Astrocyte (in vitro differentiated cells and primary cell): ENCODE measurements around the gene ZNF277. TPM values are rescaled to one million over a fixed set of nuclear protein-coding genes. Genes with fewer than 3 reads are reported as not detected.

Source experiments
- DNase-seq: peaks from one replicate; pipeline ENCODE4 v3.0.0-alpha.2; 2010; ENCODE audit warnings: low read depth
- FAIRE-seq: peaks from 2 replicates; lab custom pipeline; 2011; peaks lifted over from hg19 to GRCh38; lab: Jason Lieb, UNC
- H2AFZ ChIP-seq: 2 replicates; pipeline ENCODE4 v1.6.0; 2012; ENCODE audit warnings: low read depth, low read length, inconsistent platforms
- H3K27ac ChIP-seq: 2 replicates; pipeline ENCODE4 v1.5.1; 2011; ENCODE audit warnings: low read depth, low read length, inconsistent platforms
- H3K27me3 ChIP-seq: 2 replicates; pipeline ENCODE4 v1.6.0; 2011; ENCODE audit warnings: low read length, inconsistent platforms; ENCODE audit not compliant: insufficient read depth
- H3K36me3 ChIP-seq: 2 replicates; pipeline ENCODE4 v1.5.1; 2011; ENCODE audit warnings: low read length, inconsistent platforms; ENCODE audit not compliant: insufficient read depth
- H3K4me1 ChIP-seq: 2 replicates; pipeline ENCODE4 v1.5.1; 2011; ENCODE audit warnings: low read length, inconsistent platforms; ENCODE audit not compliant: insufficient read depth
- H3K4me2 ChIP-seq: 2 replicates; pipeline ENCODE4 v1.6.0; 2012; ENCODE audit warnings: low read length, inconsistent platforms
- H3K4me3 ChIP-seq: 2 replicates; pipeline ENCODE4 v1.5.1; 2011; ENCODE audit warnings: low read depth, mild to moderate bottlenecking, low read length, inconsistent platforms; ENCODE audit not compliant: insufficient read depth
- H3K79me2 ChIP-seq: 2 replicates; pipeline ENCODE4 v1.6.0; 2012; ENCODE audit warnings: mild to moderate bottlenecking, low read length, inconsistent platforms; ENCODE audit not compliant: insufficient read depth
- H3K9ac ChIP-seq: 2 replicates; pipeline ENCODE4 v1.6.0; 2012; ENCODE audit warnings: mild to moderate bottlenecking, low read length, inconsistent platforms
- H3K9me3 ChIP-seq: 2 replicates; pipeline ENCODE4 v1.5.1; 2012; ENCODE audit warnings: low read depth, mild to moderate bottlenecking, low read length, inconsistent platforms; ENCODE audit not compliant: insufficient read depth
- H4K20me1 ChIP-seq: 2 replicates; pipeline ENCODE4 v1.6.0; 2012; ENCODE audit warnings: low read length, inconsistent platforms; ENCODE audit not compliant: insufficient read depth
- H3K27ac Mint-ChIP-seq: one replicate; pipeline ENCODE4 v1.8.0; 2021; ENCODE audit warnings: mild to moderate bottlenecking, mixed read lengths; ENCODE audit not compliant: unreplicated experiment
- H3K27me3 Mint-ChIP-seq: one replicate; pipeline ENCODE4 v1.8.0; 2021; ENCODE audit warnings: low read depth, mixed read lengths; ENCODE audit not compliant: unreplicated experiment
- H3K36me3 Mint-ChIP-seq: one replicate; pipeline ENCODE4 v1.8.0; 2021; ENCODE audit warnings: low read depth, mixed read lengths; ENCODE audit not compliant: unreplicated experiment
- H3K4me1 Mint-ChIP-seq: one replicate; pipeline ENCODE4 v1.8.0; 2021; ENCODE audit warnings: low read depth, mixed read lengths; ENCODE audit not compliant: unreplicated experiment
- H3K4me3 Mint-ChIP-seq: one replicate; pipeline ENCODE4 v1.8.0; 2021; ENCODE audit warnings: mild to moderate bottlenecking, moderate library complexity, mixed read lengths; ENCODE audit not compliant: unreplicated experiment
- H3K9me3 Mint-ChIP-seq: one replicate; pipeline ENCODE4 v1.8.0; 2021; ENCODE audit warnings: mild to moderate bottlenecking, mixed read lengths; ENCODE audit not compliant: unreplicated experiment
- EZH2 ChIP-seq: IDR thresholded peaks from 2 replicates; pipeline ENCODE4 v1.6.1; 2012; ENCODE audit warnings: mild to moderate bottlenecking, low read length, inconsistent platforms; ENCODE audit not compliant: insufficient read depth
- total RNA-seq: library from RNA; stranded (reverse); gene quantifications from 2 replicates; pipeline ENCODE4 v1.2.1, GENCODE V29; 2021
- TF ChIP-seq, protein P1 (sequence below): IDR thresholded peaks from 2 replicates; pipeline ENCODE4 v1.5.1; 2011; ENCODE audit warnings: low read depth, mild to moderate bottlenecking, inconsistent platforms, low read length, moderate library complexity; ENCODE audit not compliant: insufficient read depth

ZNF277 gene
- total RNA-seq, 1 donor from 2014 or later: 23.0 TPM

- peak overlapping the region; percentile 93 for H3K4me2 ChIP-seq
- H3K9me3 ChIP-seq: no peaks in the 10 kb centered on the region
- DNase-seq (no peak), FAIRE-seq (no peak)
- H3K79me2 ChIP-seq: peaks cover 72% of the 10 kb centered on the region
- H3K9ac ChIP-seq: peak overlapping the region; percentile 88
- Mint-ChIP-seq H3K36me3 (no peaks in the 10 kb centered on the region), H3K4me3 (peak overlapping the region; percentile 100), H3K27ac (peak overlapping the region; percentile 77), H3K4me1 (peaks cover 16% of the 10 kb centered on the region), H3K27me3 (no peaks in the 10 kb centered on the region), H3K9me3 (no peaks in the 10 kb centered on the region)
- H3K36me3 ChIP-seq: no peaks in the 10 kb centered on the region
- peak overlapping the region; percentile 94 for H3K4me3 ChIP-seq
- TF ChIP-seq, protein P1, sequence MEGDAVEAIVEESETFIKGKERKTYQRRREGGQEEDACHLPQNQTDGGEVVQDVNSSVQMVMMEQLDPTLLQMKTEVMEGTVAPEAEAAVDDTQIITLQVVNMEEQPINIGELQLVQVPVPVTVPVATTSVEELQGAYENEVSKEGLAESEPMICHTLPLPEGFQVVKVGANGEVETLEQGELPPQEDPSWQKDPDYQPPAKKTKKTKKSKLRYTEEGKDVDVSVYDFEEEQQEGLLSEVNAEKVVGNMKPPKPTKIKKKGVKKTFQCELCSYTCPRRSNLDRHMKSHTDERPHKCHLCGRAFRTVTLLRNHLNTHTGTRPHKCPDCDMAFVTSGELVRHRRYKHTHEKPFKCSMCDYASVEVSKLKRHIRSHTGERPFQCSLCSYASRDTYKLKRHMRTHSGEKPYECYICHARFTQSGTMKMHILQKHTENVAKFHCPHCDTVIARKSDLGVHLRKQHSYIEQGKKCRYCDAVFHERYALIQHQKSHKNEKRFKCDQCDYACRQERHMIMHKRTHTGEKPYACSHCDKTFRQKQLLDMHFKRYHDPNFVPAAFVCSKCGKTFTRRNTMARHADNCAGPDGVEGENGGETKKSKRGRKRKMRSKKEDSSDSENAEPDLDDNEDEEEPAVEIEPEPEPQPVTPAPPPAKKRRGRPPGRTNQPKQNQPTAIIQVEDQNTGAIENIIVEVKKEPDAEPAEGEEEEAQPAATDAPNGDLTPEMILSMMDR: no peak
- no peak for TF ChIP-seq EZH2
- H3K27me3 ChIP-seq: no peaks in the 10 kb centered on the region
- peaks cover 4% of the 10 kb centered on the region for H3K4me1 ChIP-seq
- H3K27ac ChIP-seq: peak overlapping the region; percentile 68
- H4K20me1 ChIP-seq: peaks cover 14% of the 10 kb centered on the region
- peak overlapping the region; percentile 84 for H2AFZ ChIP-seq
Observed at GRCh38 chr7:112206991-112207592, 597 bp downstream of the ZNF277 start.

DNA sequence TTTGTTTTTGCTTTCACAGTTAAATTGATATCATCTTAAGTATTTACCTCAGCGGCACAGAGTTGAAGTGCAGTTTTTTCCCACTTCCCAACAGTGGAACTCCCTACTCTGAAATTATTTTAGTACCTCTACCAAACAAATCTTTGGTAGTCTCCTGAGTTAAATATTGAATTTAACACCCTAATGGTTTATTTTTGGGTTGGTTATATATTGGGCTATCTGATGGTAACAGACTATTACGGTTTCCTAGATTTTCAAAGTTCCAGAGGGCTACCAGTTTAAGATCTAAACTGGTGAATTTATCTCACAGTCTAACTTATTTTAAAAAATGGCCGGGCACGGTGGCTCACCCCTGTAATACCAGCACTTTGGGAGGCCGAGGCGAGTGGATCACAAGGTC lies 1.3 kb downstream of the ZNF277 start:
- TF ChIP-seq, protein P1: no peak
- TF ChIP-seq EZH2: no peak
- H3K4me1 Mint-ChIP-seq: peaks cover 19% of the 10 kb centered on the region
- H2AFZ ChIP-seq: no peak overlapping the region
- no peaks in the 10 kb centered on the region for H3K27me3 Mint-ChIP-seq
- peaks cover 19% of the 10 kb centered on the region for H4K20me1 ChIP-seq
- no peak overlapping the region for H3K27ac Mint-ChIP-seq
- no peak overlapping the region for H3K4me3 ChIP-seq
- peak overlapping the region; percentile 100 for H3K4me3 Mint-ChIP-seq
- peaks cover 69% of the 10 kb centered on the region for H3K79me2 ChIP-seq
- H3K4me2 ChIP-seq: peak overlapping the region; percentile 93
- H3K36me3 ChIP-seq: no peaks in the 10 kb centered on the region
- H3K9ac ChIP-seq: no peak overlapping the region
- no peaks in the 10 kb centered on the region for H3K9me3 ChIP-seq
- no peaks in the 10 kb centered on the region for H3K9me3 Mint-ChIP-seq
- peaks cover 4% of the 10 kb centered on the region for H3K4me1 ChIP-seq
- DNase-seq (no peak), FAIRE-seq (no peak)
- H3K27ac ChIP-seq: no peak overlapping the region
- no peaks in the 10 kb centered on the region for H3K36me3 Mint-ChIP-seq
- no peaks in the 10 kb centered on the region for H3K27me3 ChIP-seq

- no peak overlapping the region for H3K4me3 Mint-ChIP-seq
Observed at GRCh38 chr7:112211348-112211907, 4.9 kb downstream of the ZNF277 start.

More at GRCh38 chr7:112211348-112211907, 4.9 kb downstream of the ZNF277 start:
- no peak for FAIRE-seq
- H3K79me2 ChIP-seq: peaks cover 63% of the 10 kb centered on the region
- H3K4me2 ChIP-seq: no peak overlapping the region
- H3K9ac ChIP-seq: no peak overlapping the region
- H3K4me1 Mint-ChIP-seq: peaks cover 23% of the 10 kb centered on the region
- H3K9me3 ChIP-seq: no peaks in the 10 kb centered on the region
- no peak overlapping the region for H3K4me3 ChIP-seq
- no peaks in the 10 kb centered on the region for H3K36me3 ChIP-seq
- no peak overlapping the region for H3K27ac ChIP-seq
- no peak for DNase-seq
- no peaks in the 10 kb centered on the region for H3K27me3 ChIP-seq
- no peaks in the 10 kb centered on the region for H3K27me3 Mint-ChIP-seq
- H4K20me1 ChIP-seq: peaks cover 38% of the 10 kb centered on the region
- no peaks in the 10 kb centered on the region for H3K9me3 Mint-ChIP-seq
- no peak overlapping the region for H3K27ac Mint-ChIP-seq
- no peak for TF ChIP-seq EZH2
- TF ChIP-seq, protein P1: no peak
- no peaks in the 10 kb centered on the region for H3K36me3 Mint-ChIP-seq
- no peak overlapping the region for H2AFZ ChIP-seq
- no peaks in the 10 kb centered on the region for H3K4me1 ChIP-seq
